ENCODE data around the gene TEKT3.

The TEKT3 gene

GRCh38 chr17:15291674-15292361 is 49.6 kb downstream of the TEKT3 start:
- DNase-seq (ENCODE audit: low read depth): no peak

- DNase-seq (ENCODE audit: low read depth): no peak
Measured at GRCh38 chr17:15290605-15291004, 50.8 kb downstream of the TEKT3 start.

GRCh38 chr17:15289285-15290183 is 51.9 kb downstream of the TEKT3 start:
- DNase-seq (ENCODE audit: low read depth): no peak

GRCh38 chr17:15288859-15289258 is 52.5 kb downstream of the TEKT3 start:
- DNase-seq (ENCODE audit: low read depth): no peak

GRCh38 chr17:15287538-15288267 is 53.7 kb downstream of the TEKT3 start:
- DNase-seq (ENCODE audit: low read depth): no peak

- no peak for DNase-seq (ENCODE audit: low read depth)
Measured at GRCh38 chr17:15285466-15285865, 55.9 kb downstream of the TEKT3 start.

GRCh38 chr17:15284537-15284936 is 56.9 kb downstream of the TEKT3 start:
- DNase-seq (ENCODE audit: low read depth): no peak

GRCh38 chr17:15284107-15284506 is 57.3 kb downstream of the TEKT3 start:
- no peak for DNase-seq (ENCODE audit: low read depth)

GRCh38 chr17:15281909-15282308 is 59.5 kb downstream of the TEKT3 start:
- no peak for DNase-seq (ENCODE audit: low read depth)

GRCh38 chr17:15278924-15279477 is 62.4 kb downstream of the TEKT3 start:
- DNase-seq (ENCODE audit: low read depth): no peak

- no peak for DNase-seq (ENCODE audit: low read depth)
Measured at GRCh38 chr17:15278380-15278779, 63.0 kb downstream of the TEKT3 start.

GRCh38 chr17:15274017-15274416 is 67.4 kb downstream of the TEKT3 start:
- DNase-seq (ENCODE audit: low read depth): no peak

- no peak for DNase-seq (ENCODE audit: low read depth)
Measured at GRCh38 chr17:15273141-15273793, 68.1 kb downstream of the TEKT3 start.

GRCh38 chr17:15271741-15272140 is 69.7 kb downstream of the TEKT3 start:
- DNase-seq (ENCODE audit: low read depth): no peak

GRCh38 chr17:15270628-15271381 is 70.6 kb downstream of the TEKT3 start:
- no peak for DNase-seq (ENCODE audit: low read depth)

- no peak for DNase-seq (ENCODE audit: low read depth)
Measured at GRCh38 chr17:15269780-15270089, 71.7 kb downstream of the TEKT3 start.

GRCh38 chr17:15269087-15269779 is 72.2 kb downstream of the TEKT3 start:
- no peak for DNase-seq (ENCODE audit: low read depth)

- no peak for DNase-seq (ENCODE audit: low read depth)
Measured at GRCh38 chr17:15268461-15268860, 72.9 kb downstream of the TEKT3 start.

GRCh38 chr17:15267996-15268395 is 73.4 kb downstream of the TEKT3 start:
- no peak for DNase-seq (ENCODE audit: low read depth)

- no peak for DNase-seq (ENCODE audit: low read depth)
Measured at GRCh38 chr17:15266325-15267125, 74.9 kb downstream of the TEKT3 start.
